Stimulated activated naive B cell treated with anti-CD40 and anti-IgM and Interleukin-4, amounts not matched to agents 10 μg/mL and 1 μg/mL and 100 μg/mL, for 72 hours (primary cell): Measurements from ENCODE around the gene AFDN.
A peak's percentile ranks its signal among the peaks of the same experiment; 100 is the strongest.

ENCODE experiments used
- ATAC-seq, 2 donors: fragments of 150-1000 bp; cut with Tn5 transposase; replicated peaks; 2 replicates each; pipeline ENCODE4 v1.10.0; 2021; ENCODE audit warnings: moderate library complexity in 1 of 2
- DNase-seq: peaks from one replicate; pipeline ENCODE4 v3.0.0; 2021
- H3K27ac Mint-ChIP-seq: one replicate; pipeline ENCODE4 v1.8.0; 2022; ENCODE audit warnings: mild to moderate bottlenecking, mixed read lengths
- H3K27me3 Mint-ChIP-seq, 2 donors: one replicate each; pipeline ENCODE4 v1.8.0; 2022; ENCODE audit warnings: mixed read lengths in 2 of 2
- H3K36me3 Mint-ChIP-seq, 2 donors: one replicate each; pipeline ENCODE4 v1.8.0; 2022; ENCODE audit warnings: mixed read lengths in 2 of 2, mild to moderate bottlenecking in 1 of 2
- H3K4me1 Mint-ChIP-seq, 2 donors: one replicate each; pipeline ENCODE4 v1.8.0; 2022; ENCODE audit warnings: mixed read lengths in 2 of 2, mild to moderate bottlenecking in 1 of 2
- H3K4me3 Mint-ChIP-seq, 2 donors: one replicate each; pipeline ENCODE4 v1.8.0; 2022; ENCODE audit warnings: mild to moderate bottlenecking in 2 of 2, mixed read lengths in 2 of 2, moderate library complexity in 1 of 2
- H3K9me3 Mint-ChIP-seq, 2 donors: one replicate each; pipeline ENCODE4 v1.8.0; 2022; ENCODE audit warnings: mixed read lengths in 2 of 2, mild to moderate bottlenecking in 1 of 2

Gene AFDN

GRCh38 chr6:167987396-167988153 lies 160.9 kb downstream of the AFDN start:
- Mint-ChIP-seq H3K27me3 (no peaks in the 10 kb centered on the region), H3K4me1 (no peaks in the 10 kb centered on the region), H3K27ac (no peak overlapping the region), H3K4me3 (no peak overlapping the region), H3K9me3 (peaks cover 0 to 1% of the 10 kb centered on the region in 2 donors), H3K36me3 (no peaks in the 10 kb centered on the region)
- ATAC-seq (no peak), DNase-seq (no peak)

GRCh38 chr6:167988154-167988495 lies 161.4 kb downstream of the AFDN start:
- DNase-seq (no peak), ATAC-seq (no peak)
- peaks cover 0 to 1% of the 10 kb centered on the region in 2 donors for H3K9me3 Mint-ChIP-seq
- no peaks in the 10 kb centered on the region for H3K4me1 Mint-ChIP-seq
- H3K27me3 Mint-ChIP-seq: no peaks in the 10 kb centered on the region
- H3K36me3 Mint-ChIP-seq: no peaks in the 10 kb centered on the region
- H3K4me3 Mint-ChIP-seq: no peak overlapping the region
- H3K27ac Mint-ChIP-seq: no peak overlapping the region

- Mint-ChIP-seq H3K36me3 (no peaks in the 10 kb centered on the region), H3K27ac (no peak overlapping the region)
- ATAC-seq: no peak
Measured at GRCh38 chr6:167988945-167989841, 162.5 kb downstream of the AFDN start.

GRCh38 chr6:167990016-167990945 lies 163.6 kb downstream of the AFDN start:
- Mint-ChIP-seq H3K27ac (no peak overlapping the region), H3K4me1 (no peaks in the 10 kb centered on the region), H3K27me3 (peaks cover 3 to 4% of the 10 kb centered on the region in 2 donors), H3K36me3 (no peaks in the 10 kb centered on the region), H3K4me3 (no peak overlapping the region), H3K9me3 (peaks cover 0 to 1% of the 10 kb centered on the region in 2 donors)
- DNase-seq: no peak
- ATAC-seq: no peak

More at GRCh38 chr6:167988945-167989841, 162.5 kb downstream of the AFDN start:
- H3K27me3 Mint-ChIP-seq: peaks cover 3 to 4% of the 10 kb centered on the region in 2 donors
- H3K4me3 Mint-ChIP-seq: no peak overlapping the region
- DNase-seq: no peak
- no peaks in the 10 kb centered on the region for H3K4me1 Mint-ChIP-seq
- peaks cover 0 to 1% of the 10 kb centered on the region in 2 donors for H3K9me3 Mint-ChIP-seq

- Mint-ChIP-seq H3K27ac (no peak overlapping the region), H3K36me3 (no peaks in the 10 kb centered on the region), H3K9me3 (peaks cover 0 to 2% of the 10 kb centered on the region in 2 donors), H3K27me3 (peaks cover 5 to 13% of the 10 kb centered on the region in 2 donors), H3K4me1 (no peaks in the 10 kb centered on the region), H3K4me3 (no peak overlapping the region)
- DNase-seq: no peak
- no peak for ATAC-seq
Measured at GRCh38 chr6:167993169-167993568, 166.5 kb downstream of the AFDN start.

- Mint-ChIP-seq H3K27ac (no peak overlapping the region), H3K4me3 (no peak overlapping the region), H3K4me1 (no peaks in the 10 kb centered on the region), H3K36me3 (no peaks in the 10 kb centered on the region), H3K9me3 (peaks cover 0 to 2% of the 10 kb centered on the region in 2 donors), H3K27me3 (peaks cover 8 to 13% of the 10 kb centered on the region in 2 donors)
- DNase-seq: no peak
- ATAC-seq: no peak
Measured at GRCh38 chr6:167993831-167994230, 167.1 kb downstream of the AFDN start.

GRCh38 chr6:167995302-167995701 lies 168.6 kb downstream of the AFDN start:
- no peaks in the 10 kb centered on the region for H3K4me1 Mint-ChIP-seq
- DNase-seq (no peak), ATAC-seq (no peak)
- H3K27ac Mint-ChIP-seq: no peak overlapping the region
- peaks cover 0 to 2% of the 10 kb centered on the region in 2 donors for H3K9me3 Mint-ChIP-seq
- no peak overlapping the region for H3K4me3 Mint-ChIP-seq
- H3K36me3 Mint-ChIP-seq: no peaks in the 10 kb centered on the region
- peaks cover 8 to 13% of the 10 kb centered on the region in 2 donors for H3K27me3 Mint-ChIP-seq

- Mint-ChIP-seq H3K27ac (no peak overlapping the region), H3K4me1 (no peaks in the 10 kb centered on the region), H3K9me3 (peaks cover 0 to 2% of the 10 kb centered on the region in 2 donors), H3K36me3 (no peaks in the 10 kb centered on the region), H3K4me3 (no peak overlapping the region), H3K27me3 (peaks cover 8 to 13% of the 10 kb centered on the region in 2 donors)
- ATAC-seq (no peak), DNase-seq (no peak)
Measured at GRCh38 chr6:167995731-167996151, 169.0 kb downstream of the AFDN start.

GRCh38 chr6:167996424-167997199 lies 169.9 kb downstream of the AFDN start:
- peak overlapping the region in 1 of 2 donors; percentile 41 for H3K4me3 Mint-ChIP-seq
- no peaks in the 10 kb centered on the region for H3K36me3 Mint-ChIP-seq
- H3K4me1 Mint-ChIP-seq: no peaks in the 10 kb centered on the region
- peaks cover 8 to 13% of the 10 kb centered on the region in 2 donors for H3K27me3 Mint-ChIP-seq
- peaks cover 0 to 4% of the 10 kb centered on the region in 2 donors for H3K9me3 Mint-ChIP-seq
- DNase-seq (no peak), ATAC-seq (no peak)
- H3K27ac Mint-ChIP-seq: peak overlapping the region; percentile 47

- ATAC-seq (no peak), DNase-seq (no peak)
- H3K36me3 Mint-ChIP-seq: no peaks in the 10 kb centered on the region
- no peaks in the 10 kb centered on the region for H3K4me1 Mint-ChIP-seq
- H3K4me3 Mint-ChIP-seq: peak within 1 kb of the TSS in 1 of 2 donors; percentile 41
- peak within 1 kb of the TSS; percentile 47 for H3K27ac Mint-ChIP-seq
- H3K9me3 Mint-ChIP-seq: peaks cover 0 to 4% of the 10 kb centered on the region in 2 donors
- H3K27me3 Mint-ChIP-seq: peaks cover 8 to 13% of the 10 kb centered on the region in 2 donors
Measured at GRCh38 chr6:167997642-167998041, 170.9 kb downstream of the AFDN start, which contains the start of gene KIF25. TSS of gene KIF25 (plus strand) at chr6:167997671. CDS start at chr6:168029586, 31,915 bp downstream.

GRCh38 chr6:167998215-167998614 lies 171.5 kb downstream of the AFDN start:
- peaks cover 0 to 4% of the 10 kb centered on the region in 2 donors for H3K9me3 Mint-ChIP-seq
- no peak for ATAC-seq
- H3K36me3 Mint-ChIP-seq: no peaks in the 10 kb centered on the region
- no peaks in the 10 kb centered on the region for H3K4me1 Mint-ChIP-seq
- no peak overlapping the region for H3K27ac Mint-ChIP-seq
- no peak overlapping the region for H3K4me3 Mint-ChIP-seq
- no peak for DNase-seq
- H3K27me3 Mint-ChIP-seq: peaks cover 8 to 13% of the 10 kb centered on the region in 2 donors

- no peaks in the 10 kb centered on the region for H3K4me1 Mint-ChIP-seq
- H3K27me3 Mint-ChIP-seq: peaks cover 5 to 9% of the 10 kb centered on the region in 2 donors
- ATAC-seq (no peak), DNase-seq (no peak)
- no peaks in the 10 kb centered on the region for H3K36me3 Mint-ChIP-seq
- peaks cover 0 to 8% of the 10 kb centered on the region in 2 donors for H3K9me3 Mint-ChIP-seq
- H3K4me3 Mint-ChIP-seq: no peak overlapping the region
- H3K27ac Mint-ChIP-seq: no peak overlapping the region
Measured at GRCh38 chr6:168000198-168001028, 173.7 kb downstream of the AFDN start.

GRCh38 chr6:168001029-168001332 lies 174.3 kb downstream of the AFDN start:
- no peak overlapping the region for H3K4me3 Mint-ChIP-seq
- ATAC-seq (no peak), DNase-seq (no peak)

More at GRCh38 chr6:168001029-168001332, 174.3 kb downstream of the AFDN start:
- no peak overlapping the region for H3K27ac Mint-ChIP-seq
- H3K36me3 Mint-ChIP-seq: no peaks in the 10 kb centered on the region
- H3K9me3 Mint-ChIP-seq: peaks cover 0 to 8% of the 10 kb centered on the region in 2 donors
- peaks cover 5 to 8% of the 10 kb centered on the region in 2 donors for H3K27me3 Mint-ChIP-seq
- no peaks in the 10 kb centered on the region for H3K4me1 Mint-ChIP-seq
